HG03521 (cell line): ENCODE results near the gene FAM241A.
A peak's percentile ranks its signal among the peaks of the same experiment; 100 is the strongest.
"Not testable (repeated sequence)": the region's sequence is repeated elsewhere in the genome, so short reads cannot be mapped to it uniquely, and the experiment has no call there.

Experiments
- ATAC-seq: cut with Tn5 transposase; IDR thresholded peaks from one replicate; pipeline ENCODE4 v1.9.1; 2021; ENCODE audit warnings: mild to moderate bottlenecking, moderate library complexity; ENCODE audit not compliant: unreplicated experiment

Gene FAM241A

GRCh38 chr4:112145326-112145789 lies at the start of gene FAM241A:
Gene FAM241A (plus strand): TSS chr4:112145454. CDS start chr4:112145581, 127 bp downstream.
- ATAC-seq = peak; percentile 95

DNA sequence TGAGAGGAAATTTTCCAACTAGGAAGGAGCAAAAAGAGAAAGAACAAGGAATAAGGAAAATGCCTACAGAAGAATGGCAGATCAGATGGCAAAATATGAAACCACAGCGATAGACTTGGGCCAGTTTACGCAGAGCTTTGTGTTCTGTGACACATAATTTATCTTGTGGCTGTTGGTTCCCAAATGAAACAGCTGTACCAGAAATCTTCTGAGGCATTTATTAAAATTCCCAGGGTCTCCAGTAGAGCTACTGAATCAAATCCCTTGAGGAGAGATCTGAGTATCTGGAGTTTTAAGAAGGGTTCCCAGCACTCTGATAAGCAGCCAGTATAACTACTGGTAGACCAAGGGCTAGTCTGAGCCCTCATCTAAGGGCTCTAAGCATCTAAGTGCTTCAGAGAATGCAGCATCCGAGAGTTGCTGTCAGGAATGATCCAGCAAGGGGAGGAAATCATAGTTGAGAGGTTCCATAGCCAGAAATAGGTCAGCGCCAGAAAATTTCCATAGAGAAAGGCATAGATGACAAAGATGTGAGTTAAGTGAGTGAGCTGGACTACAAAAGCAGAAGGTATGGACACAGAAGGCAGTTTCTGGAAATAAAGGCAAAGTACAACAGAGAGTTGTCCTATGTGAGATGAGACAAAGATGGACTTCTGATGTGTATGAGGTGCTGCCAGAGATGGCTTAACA lies 46.3 kb upstream of the FAM241A start:
- no peak for ATAC-seq

- peak; percentile 51 for ATAC-seq
Measured at GRCh38 chr4:112099701-112100297, 45.5 kb upstream of the FAM241A start.

DNA sequence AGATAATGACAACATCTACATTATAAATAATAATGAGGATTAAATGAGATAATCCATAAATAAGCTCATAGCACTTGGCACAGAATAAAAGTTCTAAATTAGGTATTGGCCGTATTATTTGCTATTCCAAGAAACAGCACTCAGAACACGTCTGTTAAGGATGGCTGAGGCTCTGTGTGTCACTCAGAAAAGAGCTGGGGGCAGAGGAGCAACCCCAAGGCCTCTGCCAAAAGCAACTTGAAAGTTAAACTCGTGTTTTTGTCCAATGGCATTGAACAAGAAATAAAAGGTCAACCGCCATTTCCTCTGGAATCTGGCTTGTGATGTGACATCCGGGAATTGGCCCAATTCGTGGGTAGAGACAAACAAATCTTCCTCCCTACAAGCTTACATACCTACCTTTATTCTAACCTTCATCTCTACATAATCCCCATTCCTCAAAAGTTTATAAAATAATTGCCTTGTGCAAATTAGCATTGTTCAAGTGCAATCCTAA lies 42.3 kb upstream of the FAM241A start:
- no peak for ATAC-seq

GRCh38 chr4:112105201-112105969 lies 39.9 kb upstream of the FAM241A start:
- no peak for ATAC-seq

- no peak for ATAC-seq
Measured at GRCh38 chr4:112109360-112110058, 35.7 kb upstream of the FAM241A start.

GRCh38 chr4:112110059-112110425 lies 35.2 kb upstream of the FAM241A start:
- no peak for ATAC-seq

- no peak for ATAC-seq
Measured at GRCh38 chr4:112111306-112111705, 33.9 kb upstream of the FAM241A start.

DNA sequence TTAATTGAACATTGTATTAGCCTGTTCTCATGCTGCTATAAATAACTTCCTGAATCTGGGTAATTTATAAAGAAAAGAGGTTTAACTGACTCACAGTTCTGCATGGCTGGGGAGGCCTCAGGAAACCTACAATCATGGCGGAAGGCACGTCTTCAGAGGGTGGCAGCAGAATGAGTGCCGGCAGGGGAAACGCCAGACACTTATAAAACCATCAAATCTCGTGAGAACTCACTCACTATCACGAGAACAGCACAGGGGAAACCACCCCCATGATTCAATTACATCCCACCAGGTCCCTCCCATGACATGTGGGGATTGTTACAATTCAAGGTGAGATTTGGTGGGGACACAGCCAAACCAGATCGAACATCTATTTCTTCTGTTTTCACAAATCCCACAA lies 33.2 kb upstream of the FAM241A start:
- not testable (repeated sequence) for ATAC-seq

DNA sequence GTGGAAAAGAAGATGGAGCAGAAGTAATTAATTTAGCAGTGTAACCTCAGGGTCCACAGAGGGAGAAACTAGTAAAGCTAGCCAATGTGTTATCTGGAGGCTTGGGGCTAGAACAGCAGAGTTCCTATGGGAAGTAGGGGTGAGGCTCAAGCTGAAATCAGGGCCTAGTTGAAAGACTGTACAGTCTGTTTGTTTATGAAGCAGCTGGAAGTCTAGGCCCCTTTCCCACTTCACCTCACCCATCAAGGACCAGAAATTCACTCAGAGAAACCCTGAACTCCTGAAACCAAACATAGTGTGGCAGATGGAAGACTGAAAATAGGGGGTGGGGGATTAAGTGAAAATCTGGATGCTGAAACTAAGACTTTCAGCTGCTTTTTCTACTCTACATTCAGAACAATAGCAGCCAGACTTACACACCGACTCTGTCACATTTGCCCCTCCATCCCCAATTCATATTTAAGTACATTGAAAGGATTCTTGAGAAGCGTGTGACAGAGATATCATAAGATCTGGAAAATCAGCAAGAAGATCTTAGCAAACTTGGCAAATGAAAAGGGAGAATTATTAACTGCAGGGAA lies 32.6 kb upstream of the FAM241A start:
- ATAC-seq = no peak

DNA sequence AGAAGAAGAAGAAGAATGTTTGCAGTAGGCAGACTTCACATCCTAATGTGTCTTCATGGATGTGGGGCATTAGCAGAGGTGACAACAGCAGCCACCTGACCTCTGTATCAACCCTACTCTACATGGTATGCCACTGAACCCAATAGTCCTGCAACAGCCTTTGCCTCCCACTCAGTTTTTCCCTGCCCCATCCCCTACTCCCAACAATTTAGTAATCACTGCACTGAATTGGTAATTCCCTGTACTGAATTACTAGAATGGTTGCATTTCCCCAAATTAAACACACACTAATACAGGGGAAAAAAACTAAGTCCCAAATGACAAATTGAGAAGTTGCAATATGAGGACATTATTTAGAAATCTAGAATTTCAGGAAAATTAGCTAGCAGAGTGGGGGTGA lies 31.4 kb upstream of the FAM241A start:
- no peak for ATAC-seq

- ATAC-seq = no peak
Measured at GRCh38 chr4:112114452-112114851, 30.8 kb upstream of the FAM241A start.

- ATAC-seq = no peak
Measured at GRCh38 chr4:112118742-112119352, 26.4 kb upstream of the FAM241A start.

DNA sequence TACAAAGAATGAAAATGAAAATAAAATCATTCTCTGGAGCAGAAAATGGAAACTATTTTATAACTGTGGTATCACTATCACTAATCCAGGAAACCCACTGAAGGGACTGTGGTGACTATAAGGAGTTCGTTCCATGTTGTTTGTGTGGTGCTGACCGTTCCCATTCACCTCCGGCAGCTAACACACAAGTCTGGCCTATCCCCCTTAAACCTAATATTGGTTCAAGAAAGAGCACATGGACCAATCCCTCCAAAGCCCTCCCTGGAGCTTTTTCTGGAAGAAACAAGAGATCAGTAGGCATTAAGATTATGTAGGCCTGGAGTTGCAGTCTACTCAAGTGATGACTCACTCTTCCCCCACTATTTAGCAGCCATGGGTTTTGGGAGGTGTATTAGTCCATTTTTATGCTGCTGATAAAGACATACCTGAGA lies 25.9 kb upstream of the FAM241A start:
- peak; percentile 71 for ATAC-seq

DNA sequence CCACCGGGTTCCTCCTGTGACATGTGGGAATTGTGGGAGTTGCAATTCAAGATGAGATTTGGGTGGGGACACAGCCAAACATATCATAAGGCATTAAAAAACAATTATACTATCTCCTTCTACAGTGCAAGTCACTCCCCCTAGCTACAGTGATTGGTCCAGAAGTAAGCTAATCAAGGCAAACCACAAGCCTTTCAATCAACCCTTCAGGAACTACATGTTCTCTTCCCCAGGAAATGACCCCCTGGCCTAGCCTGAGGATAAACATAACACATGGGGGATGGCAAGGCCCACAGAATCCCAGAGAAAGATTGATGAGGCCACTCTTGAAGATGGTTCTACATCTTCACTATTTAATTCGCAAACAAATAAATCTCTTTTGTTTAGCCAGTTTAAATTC lies 25.2 kb upstream of the FAM241A start:
- no peak for ATAC-seq

DNA sequence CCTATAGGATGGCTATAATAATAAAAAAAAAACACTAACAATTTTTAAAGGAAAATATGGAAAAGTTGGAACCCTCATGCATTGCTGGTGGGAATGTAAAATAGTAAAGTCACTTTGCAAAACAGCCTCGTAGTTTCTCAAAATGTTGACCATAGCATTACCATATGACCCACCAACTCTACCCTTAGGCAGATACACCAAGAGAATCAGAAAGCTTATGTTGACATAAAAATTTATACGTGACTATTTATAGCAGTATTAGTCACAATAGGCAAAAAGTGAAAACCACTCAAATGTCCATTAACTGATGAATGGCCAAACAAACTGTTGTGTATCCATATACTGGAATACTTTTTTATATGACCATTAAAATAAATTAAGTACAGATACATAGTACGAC lies 19.8 kb upstream of the FAM241A start:
- ATAC-seq = no peak

DNA sequence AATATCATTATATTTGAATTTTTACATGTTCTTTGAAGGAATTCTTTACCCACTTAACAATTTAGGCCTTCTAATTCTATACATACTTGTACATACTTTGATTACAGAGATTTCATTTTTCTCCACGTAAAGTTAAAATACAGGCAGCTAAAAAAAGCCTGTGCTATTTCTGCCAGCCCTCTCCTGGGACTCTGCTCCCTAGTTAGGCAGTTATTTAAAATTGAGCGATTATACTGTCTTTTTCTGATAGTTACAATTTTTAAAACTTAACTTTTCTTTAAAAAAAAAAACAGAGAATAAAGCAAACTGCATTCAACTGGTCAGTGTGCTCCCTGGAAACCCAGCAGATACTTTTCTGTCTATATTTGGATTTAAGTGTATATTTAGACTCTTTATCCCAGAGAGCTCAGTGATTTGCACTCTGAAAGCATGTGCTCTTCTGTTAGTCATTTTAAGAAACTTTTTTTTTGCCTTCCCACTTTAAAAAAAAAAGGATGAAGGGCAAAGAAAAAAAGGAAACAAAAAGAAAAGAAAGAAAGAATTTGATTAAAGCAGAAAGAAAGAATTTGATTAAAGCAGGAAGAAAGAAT lies 18.1 kb upstream of the FAM241A start:
- no peak for ATAC-seq

DNA sequence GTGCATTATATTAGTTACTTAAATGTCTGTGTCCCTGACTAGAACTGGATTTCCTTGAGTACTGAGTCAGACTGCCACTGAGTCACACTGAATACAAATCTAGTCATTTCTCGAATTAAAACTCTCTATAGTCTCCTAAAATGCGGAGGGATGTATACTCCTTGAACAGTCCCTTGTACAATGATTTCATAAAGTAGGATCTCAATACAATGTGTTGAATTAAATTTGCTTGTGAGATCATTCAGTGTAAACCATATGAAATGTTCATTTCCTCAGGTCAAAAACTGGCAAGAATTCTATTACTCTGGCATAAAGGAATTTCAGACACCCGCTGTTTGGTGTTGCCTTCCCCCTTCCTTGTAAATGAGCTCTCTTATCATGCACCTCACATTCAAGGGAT lies 17.5 kb upstream of the FAM241A start:
- no peak for ATAC-seq

- ATAC-seq = no peak
Measured at GRCh38 chr4:112128452-112128851, 16.8 kb upstream of the FAM241A start.

GRCh38 chr4:112130906-112131305 lies 14.3 kb upstream of the FAM241A start:
- ATAC-seq = no peak
